HL-60 (cell line): ENCODE results near the gene VPS13A.

ENCODE experiments used
- POLR2AphosphoS5 ChIP-seq: IDR thresholded peaks from 2 replicates; pipeline ENCODE4 v1.6.1; 2012; ENCODE audit warnings: low read depth
- TF ChIP-seq, protein P1 (sequence below): IDR thresholded peaks from one replicate; pipeline ENCODE4 v1.5.1; 2011; ENCODE audit warnings: low read length, control low read depth, inconsistent platforms; ENCODE audit not compliant: insufficient read depth

DNA sequence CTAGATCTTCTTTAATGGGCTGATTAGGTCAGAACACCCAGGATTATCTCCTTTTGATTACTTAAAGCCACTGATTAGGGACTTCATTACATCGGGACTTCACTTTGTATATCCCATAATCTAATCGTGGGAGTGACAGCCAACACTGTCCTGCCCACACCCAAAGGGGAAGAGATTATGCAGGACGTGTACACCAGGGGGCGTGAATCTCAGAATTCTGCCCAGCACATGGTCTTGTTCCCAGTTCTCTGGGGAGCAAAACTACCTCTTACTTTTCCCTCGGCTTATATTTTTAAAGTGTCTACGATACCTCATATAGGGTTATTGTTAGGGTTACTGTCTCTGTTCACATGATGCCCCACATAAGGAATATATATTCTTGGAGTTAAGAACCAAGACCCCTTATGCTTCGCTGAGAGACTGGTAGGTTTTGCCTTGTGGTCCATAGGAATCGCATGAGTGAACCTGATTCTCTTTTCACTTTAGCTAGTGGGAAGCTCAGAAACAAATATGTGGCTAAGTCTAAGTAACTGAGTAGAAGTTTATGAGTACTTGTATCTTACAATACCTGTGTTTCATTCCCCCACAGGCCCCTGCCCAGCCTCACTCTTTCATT, 278.1 kb downstream of the VPS13A start:
- TF ChIP-seq, protein P1, sequence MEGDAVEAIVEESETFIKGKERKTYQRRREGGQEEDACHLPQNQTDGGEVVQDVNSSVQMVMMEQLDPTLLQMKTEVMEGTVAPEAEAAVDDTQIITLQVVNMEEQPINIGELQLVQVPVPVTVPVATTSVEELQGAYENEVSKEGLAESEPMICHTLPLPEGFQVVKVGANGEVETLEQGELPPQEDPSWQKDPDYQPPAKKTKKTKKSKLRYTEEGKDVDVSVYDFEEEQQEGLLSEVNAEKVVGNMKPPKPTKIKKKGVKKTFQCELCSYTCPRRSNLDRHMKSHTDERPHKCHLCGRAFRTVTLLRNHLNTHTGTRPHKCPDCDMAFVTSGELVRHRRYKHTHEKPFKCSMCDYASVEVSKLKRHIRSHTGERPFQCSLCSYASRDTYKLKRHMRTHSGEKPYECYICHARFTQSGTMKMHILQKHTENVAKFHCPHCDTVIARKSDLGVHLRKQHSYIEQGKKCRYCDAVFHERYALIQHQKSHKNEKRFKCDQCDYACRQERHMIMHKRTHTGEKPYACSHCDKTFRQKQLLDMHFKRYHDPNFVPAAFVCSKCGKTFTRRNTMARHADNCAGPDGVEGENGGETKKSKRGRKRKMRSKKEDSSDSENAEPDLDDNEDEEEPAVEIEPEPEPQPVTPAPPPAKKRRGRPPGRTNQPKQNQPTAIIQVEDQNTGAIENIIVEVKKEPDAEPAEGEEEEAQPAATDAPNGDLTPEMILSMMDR, result peak; percentile 58
- TF ChIP-seq POLR2AphosphoS5, result no peak
